RWPE2 (cell line): ENCODE measurements around the gene DENND1C.

Experiments
- ATAC-seq: fragments of 200-7000 bp; cut with Tn5 transposase; 3 replicates; pipeline ENCODE4 v1.9.1; 2021; ENCODE audit warnings: low read depth
- DNase-seq: peaks from one replicate; pipeline ENCODE4 v3.0.0-alpha.2; 2020; ENCODE audit warnings: low spot score
- H3K27ac ChIP-seq: fragments of 450-650 bp; 2 replicates; pipeline ENCODE4 v1.5.1; 2017; ENCODE audit warnings: mild to moderate bottlenecking; ENCODE audit not compliant: poor library complexity, severe bottlenecking
- H3K27me3 ChIP-seq: fragments of 250-450 bp; sonication (Bioruptor Pico); 2 replicates; pipeline ENCODE4 v1.5.1; 2021; ENCODE audit warnings: mild to moderate bottlenecking, moderate library complexity; ENCODE audit not compliant: insufficient read depth, poor library complexity, severe bottlenecking
- H3K36me3 ChIP-seq: fragments of 250-450 bp; sonication (Bioruptor Pico); 2 replicates; pipeline ENCODE4 v1.5.1; 2020; ENCODE audit warnings: low read depth, mild to moderate bottlenecking, moderate library complexity
- H3K4me1 ChIP-seq: fragments of 250-450 bp; sonication (Bioruptor Pico); 2 replicates; pipeline ENCODE4 v1.5.1; 2021; ENCODE audit warnings: mild to moderate bottlenecking, moderate library complexity; ENCODE audit not compliant: insufficient read depth, poor library complexity, severe bottlenecking
- H3K4me3 ChIP-seq: fragments of 250-450 bp; sonication (Bioruptor Pico); 2 replicates; pipeline ENCODE4 v1.5.1; 2021; ENCODE audit warnings: mild to moderate bottlenecking, moderate library complexity; ENCODE audit not compliant: severe bottlenecking
- H3K9me3 ChIP-seq: fragments of 250-450 bp; sonication (Bioruptor Pico); 2 replicates; pipeline ENCODE4 v1.5.1; 2021; ENCODE audit warnings: mild to moderate bottlenecking, moderate library complexity; ENCODE audit not compliant: severe bottlenecking
- TF ChIP-seq, protein P1 (sequence below): fragments of 450-650 bp; IDR thresholded peaks from one replicate; pipeline ENCODE4 v1.5.1; 2017; ENCODE audit warnings: mild to moderate bottlenecking, moderate library complexity; ENCODE audit not compliant: poor library complexity, severe bottlenecking

DENND1C gene

GRCh38 chr19:6418562-6418932 is 63.0 kb downstream of the DENND1C start:
- H3K27me3 ChIP-seq, result no peaks in the 10 kb centered on the region
- TF ChIP-seq, protein P1, sequence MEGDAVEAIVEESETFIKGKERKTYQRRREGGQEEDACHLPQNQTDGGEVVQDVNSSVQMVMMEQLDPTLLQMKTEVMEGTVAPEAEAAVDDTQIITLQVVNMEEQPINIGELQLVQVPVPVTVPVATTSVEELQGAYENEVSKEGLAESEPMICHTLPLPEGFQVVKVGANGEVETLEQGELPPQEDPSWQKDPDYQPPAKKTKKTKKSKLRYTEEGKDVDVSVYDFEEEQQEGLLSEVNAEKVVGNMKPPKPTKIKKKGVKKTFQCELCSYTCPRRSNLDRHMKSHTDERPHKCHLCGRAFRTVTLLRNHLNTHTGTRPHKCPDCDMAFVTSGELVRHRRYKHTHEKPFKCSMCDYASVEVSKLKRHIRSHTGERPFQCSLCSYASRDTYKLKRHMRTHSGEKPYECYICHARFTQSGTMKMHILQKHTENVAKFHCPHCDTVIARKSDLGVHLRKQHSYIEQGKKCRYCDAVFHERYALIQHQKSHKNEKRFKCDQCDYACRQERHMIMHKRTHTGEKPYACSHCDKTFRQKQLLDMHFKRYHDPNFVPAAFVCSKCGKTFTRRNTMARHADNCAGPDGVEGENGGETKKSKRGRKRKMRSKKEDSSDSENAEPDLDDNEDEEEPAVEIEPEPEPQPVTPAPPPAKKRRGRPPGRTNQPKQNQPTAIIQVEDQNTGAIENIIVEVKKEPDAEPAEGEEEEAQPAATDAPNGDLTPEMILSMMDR, result no peak
- H3K4me3 ChIP-seq, result no peak overlapping the region
- DNase-seq (no peak), ATAC-seq (no peak)
- H3K4me1 ChIP-seq, result no peaks in the 10 kb centered on the region
- no peak overlapping the region for H3K27ac ChIP-seq
- H3K36me3 ChIP-seq, result peaks cover 89% of the 10 kb centered on the region
- H3K9me3 ChIP-seq, result no peaks in the 10 kb centered on the region

DNA sequence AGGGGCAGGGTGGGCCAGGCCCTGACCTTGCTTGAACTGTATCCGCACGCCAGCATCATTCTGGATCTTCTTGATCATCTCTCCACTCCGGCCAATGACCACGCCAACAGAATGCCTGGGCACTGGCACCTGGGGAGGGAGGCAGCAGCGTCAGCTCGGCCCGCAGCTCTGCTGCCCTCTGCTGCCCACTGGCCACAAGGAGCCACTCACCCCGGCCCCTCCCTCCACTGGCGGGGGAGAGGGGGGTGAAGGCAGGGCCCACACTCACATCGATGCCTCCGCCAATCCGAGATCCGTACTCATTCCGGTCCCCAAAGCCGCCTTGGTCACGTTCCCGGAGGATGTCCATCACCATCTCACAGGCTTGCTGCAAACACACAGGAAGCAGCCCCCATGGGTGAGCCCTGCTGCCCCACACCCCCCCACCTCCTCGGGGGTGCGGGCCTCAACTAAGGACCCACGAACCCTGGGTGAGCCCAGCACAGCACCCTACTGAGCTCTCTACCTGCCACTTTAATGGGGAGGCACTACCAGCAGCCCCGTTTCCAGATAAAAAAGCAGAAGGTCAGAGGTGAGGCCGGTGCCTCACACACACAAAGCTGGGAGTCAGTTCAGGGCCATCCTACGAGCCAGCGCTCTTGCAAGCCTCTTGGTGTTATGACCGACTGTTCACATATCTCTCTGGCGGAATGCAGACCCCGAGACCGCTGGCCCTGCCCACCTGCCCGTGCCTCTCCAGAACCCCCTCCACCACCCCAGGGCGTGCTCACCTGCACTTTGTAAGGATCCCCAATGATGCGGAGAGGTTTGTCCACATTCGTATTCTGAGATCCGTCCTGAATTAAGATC is 63.6 kb downstream of the DENND1C start:
- no peak for ATAC-seq
- TF ChIP-seq, protein P1, result peak; percentile 21
- Histone ChIP-seq H3K4me1 (no peaks in the 10 kb centered on the region), H3K27ac (no peak overlapping the region), H3K4me3 (no peak overlapping the region), H3K9me3 (no peaks in the 10 kb centered on the region), H3K36me3 (peaks cover 83% of the 10 kb centered on the region), H3K27me3 (no peaks in the 10 kb centered on the region)
- no peak for DNase-seq
